Inflammatory macrophage (primary cell): ENCODE measurements around the gene RGS13.
A peak's percentile ranks its signal among the peaks of the same experiment; 100 is the strongest.

Source experiments
- DNase-seq, 2 donors: peaks; one replicate each; pipeline ENCODE4 v3.0.0-alpha.2; 2020 to 2022
- total RNA-seq, 18 experiments: gene quantifications; one replicate each; lab custom pipeline; 2026; ENCODE audit warnings: mixed read lengths in 6 of 18, inconsistent platforms in 2 of 18; lab: John Stamatoyannopoulos, UW

Gene RGS13, protein sequence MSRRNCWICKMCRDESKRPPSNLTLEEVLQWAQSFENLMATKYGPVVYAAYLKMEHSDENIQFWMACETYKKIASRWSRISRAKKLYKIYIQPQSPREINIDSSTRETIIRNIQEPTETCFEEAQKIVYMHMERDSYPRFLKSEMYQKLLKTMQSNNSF
- total RNA-seq, result 0 to 0.37 (median 0.14) reads per million in 18 experiments

DNA sequence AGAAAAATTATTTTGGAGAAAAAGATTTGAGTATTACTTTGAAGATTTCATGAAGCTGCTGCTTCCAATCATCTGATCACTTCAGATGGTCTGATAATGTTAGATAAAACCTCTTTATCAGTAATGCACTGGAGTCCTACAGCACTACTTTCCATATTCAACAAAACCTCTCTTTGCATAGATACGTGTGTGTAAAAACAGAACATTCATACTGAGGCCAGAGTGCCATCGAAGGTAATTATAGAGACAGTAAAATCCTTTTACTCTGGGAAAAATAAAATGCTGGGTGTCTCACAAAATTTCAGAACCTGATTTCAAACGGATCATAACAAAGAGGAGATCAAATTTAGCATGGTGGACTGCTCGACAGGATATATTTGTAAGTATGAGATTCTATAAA, at the start of gene RGS13:
RGS13 (plus strand) TSS at position 209 of the 400 bp plus-strand sequence. CDS start 8,188 bp downstream, outside the sequence.
- no peak for DNase-seq

DNA sequence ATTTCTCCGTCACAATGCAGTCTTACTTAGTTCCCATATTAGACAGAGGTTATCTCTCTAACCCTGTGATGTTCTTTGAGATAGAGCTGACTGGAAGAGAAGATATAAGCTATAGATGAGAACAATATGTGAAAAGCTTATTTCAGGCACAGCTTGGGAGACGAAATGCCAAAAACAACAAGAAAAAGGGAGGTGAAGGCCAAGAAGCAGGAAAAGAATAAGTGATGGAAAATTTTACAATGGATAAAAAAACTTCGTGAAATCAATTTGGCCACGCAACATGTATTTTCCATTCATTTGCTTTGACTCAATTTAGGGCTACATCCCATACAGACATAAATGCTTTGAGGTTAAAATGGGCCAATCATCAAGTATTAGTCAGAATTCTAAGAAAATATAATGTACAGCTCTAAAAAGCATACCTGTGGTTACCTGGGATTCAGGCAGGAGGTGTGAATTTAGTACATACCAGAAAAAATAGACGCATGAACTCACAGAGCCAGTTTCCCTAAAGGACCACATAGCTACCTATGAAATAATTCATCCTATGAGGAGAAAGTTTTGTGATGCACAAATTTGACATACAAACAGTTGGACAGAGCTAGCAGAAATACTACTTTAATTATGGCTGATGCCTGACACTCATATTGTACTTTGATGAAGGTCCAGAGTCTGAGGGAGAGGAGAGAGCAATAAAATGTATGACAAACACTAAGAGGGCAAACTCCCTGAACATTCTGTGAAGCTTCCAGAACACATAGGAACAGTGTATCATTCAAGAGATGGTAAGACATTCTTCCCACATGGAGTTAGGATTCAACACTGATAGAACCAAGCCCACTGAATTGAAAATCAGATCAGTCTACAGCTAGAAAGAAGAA, 48.3 kb upstream of the RGS13 start:
- no peak for DNase-seq

DNA sequence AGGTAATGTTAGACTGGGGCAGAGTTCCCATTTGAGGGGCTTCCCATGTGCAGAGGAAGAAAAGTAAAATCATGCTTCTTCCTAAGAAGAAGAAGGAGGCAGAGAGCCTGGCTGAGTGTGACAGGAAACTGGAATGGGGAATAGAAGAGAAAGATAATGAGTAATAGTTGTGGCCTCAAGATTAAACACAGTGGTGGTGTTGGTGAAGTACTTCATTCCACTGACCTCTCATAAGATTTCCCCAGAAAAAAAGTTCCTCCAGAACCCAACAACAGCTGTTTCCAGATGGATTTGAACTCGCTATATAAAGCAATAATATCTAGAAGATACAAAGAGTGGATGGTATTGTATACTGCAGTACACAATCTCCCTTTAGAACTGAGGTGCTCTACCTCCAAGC, 47.4 kb upstream of the RGS13 start:
- no peak for DNase-seq

DNA sequence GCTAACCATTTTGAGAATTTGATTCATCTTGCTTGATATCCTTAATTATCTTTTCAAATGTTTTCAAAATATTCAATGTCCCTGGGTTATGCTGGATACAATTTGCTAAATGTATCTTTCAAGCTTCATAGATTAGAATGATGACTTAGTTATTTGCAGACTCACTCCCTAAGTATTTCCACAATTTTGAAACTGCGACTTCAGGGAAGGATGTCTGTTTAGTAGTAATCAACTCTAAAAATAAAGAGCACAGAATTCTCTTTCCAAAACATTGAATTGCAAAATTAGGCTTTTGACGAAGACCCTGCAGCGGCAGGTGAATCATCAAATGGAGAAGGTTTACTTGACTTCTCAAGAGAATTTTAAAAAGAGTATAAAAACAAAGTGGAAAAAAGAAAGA, 46.1 kb upstream of the RGS13 start:
- no peak for DNase-seq

DNA sequence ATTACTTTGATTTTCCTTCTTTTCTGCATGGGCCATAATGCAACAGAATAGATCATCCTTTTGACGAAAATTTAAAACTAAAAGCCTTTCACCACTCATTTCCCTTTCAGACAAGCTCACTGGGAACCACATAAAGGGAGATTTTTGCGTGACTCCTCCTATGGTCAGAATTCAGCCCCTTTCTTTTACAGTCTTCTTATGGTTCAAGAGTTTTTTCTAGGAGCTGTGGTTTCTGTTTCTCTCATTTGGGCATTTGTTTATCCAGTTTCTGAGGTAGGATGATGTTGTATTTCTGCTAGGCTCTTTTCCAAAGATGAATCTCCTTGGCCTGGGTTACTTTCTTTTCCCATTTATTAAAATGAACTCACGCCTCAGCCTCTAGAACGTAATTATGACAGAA, 43.4 kb upstream of the RGS13 start:
- DNase-seq, result no peak

DNA sequence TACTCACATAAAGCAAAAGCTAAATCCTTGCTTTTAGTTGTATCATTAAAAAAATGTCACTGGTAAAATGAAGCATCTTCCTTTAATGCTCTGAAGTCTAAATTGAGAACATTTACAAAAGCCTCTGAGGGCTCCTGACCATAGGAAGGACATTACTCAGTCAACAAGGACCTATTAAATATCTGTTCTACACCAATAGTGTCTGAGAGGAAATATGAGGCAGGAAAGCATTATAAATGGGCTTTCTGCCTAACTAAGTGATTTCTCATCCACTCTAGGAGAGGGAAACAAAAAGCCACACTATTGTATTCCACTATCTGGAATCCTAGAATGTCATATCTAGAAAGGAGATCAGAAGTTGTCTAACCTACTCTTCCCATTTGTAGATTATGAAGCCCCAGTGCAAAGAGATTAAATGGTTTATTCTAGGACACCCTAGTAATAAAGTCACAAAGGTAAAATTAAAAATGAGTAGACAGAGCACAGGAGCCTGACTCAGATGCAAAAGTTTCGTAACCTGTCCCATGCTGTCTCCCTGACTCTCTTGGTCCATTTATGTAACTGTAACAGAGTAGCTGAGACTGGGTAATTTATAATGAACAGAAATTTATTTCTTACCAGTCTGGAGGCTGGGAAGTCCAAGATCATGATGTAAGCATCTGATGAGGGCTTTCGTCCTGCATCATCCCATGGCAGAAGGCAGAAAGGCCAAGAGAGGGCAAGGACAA, 42.8 kb upstream of the RGS13 start:
- DNase-seq, result peak; percentile 31 to 53

DNA sequence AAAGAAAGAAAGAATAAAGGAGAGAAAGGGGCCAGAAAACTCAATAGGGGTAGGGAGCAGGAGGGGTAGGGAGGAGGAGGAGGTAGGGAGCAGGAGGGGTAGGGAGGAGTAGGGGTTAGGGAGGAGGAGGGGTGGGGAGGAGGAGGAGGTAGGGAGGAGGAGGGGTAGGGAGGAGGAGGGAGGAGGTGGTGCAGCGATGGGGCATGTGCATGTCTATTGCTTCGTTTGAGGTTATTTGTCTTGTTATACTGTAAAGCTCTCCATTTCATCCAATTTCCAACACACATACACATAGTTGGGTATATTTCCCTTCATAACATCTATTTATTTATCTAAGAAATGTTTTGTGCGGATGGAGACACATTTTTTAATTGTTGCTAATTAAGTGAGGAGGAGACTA, 40.6 kb upstream of the RGS13 start:
- no peak for DNase-seq

DNA sequence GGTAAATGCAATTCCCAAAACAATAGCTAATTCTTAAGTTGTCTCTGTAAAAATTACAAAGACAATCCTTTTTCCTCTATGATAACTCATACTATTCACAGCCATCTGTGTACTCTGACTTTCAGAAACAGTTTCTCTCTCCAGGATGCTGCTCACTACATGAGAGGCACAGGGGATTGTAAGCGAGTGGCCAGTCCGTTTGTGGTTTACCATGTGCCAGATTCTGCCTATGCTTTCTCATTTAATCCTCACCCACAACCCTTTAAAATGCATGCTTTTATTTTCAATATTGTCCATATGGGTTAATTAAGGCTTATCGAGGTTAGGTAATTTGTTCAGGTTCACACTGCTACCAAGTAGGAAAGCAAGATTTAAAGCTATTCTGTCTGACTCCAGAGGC, 37.4 kb upstream of the RGS13 start:
- DNase-seq, result no peak

DNA sequence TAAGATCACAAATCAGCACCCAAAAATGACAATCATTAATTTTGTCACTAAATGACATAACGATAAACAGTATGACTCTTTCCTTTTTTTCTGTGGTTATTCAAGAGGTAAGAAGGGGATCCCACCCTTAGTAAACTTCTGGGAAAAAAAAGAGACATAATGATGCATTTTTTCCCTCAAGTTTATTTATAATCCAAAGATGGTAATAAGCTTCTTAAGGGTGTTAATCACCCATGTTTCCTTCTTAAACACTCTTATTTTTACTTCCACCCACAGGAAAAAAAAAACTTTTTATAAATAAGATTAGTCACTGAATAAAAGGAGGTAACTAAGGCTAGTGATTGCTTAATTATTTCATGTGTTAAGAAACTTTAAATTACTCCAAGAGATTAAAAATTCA, 35.7 kb upstream of the RGS13 start:
- DNase-seq, result peak in 1 of 2 donors; percentile 38

DNA sequence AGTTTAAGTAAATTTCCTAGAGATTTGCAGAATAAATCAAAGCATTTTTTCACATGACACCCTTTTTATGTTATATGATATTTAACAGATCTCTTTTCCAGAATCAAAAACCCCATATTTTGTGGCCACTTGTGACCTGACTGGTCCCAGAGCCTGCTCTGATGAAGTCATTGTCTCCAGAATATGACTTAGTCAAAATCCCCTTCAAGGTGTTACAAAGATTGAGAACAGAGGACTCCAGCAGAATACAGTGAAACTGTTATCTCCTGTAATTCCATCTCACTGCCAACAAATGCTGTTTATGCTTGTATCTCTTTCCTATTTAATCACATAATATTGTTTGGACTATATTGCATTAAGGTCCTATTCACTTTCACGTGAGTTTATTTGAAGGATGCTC, 34.8 kb upstream of the RGS13 start:
- DNase-seq, result no peak

DNA sequence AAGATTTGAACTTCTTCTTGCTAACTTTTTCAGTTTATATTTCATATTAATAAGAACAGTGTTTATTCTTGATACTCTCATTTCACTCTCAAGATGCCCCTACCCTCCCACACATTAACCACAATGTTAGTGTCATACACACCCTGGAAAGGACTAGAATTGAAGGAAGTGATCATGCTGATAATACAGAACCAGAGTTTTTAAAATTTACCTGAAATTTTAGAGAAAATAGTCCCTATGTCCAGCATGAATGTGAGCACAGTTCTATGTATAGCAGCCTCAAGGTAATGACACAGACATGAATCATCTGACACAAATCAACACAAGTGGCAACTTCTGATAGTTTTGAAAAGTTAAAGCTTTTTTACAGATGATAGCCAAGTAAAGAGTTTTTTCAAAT, 34.4 kb upstream of the RGS13 start:
- peak; percentile 35 to 55 for DNase-seq

DNA sequence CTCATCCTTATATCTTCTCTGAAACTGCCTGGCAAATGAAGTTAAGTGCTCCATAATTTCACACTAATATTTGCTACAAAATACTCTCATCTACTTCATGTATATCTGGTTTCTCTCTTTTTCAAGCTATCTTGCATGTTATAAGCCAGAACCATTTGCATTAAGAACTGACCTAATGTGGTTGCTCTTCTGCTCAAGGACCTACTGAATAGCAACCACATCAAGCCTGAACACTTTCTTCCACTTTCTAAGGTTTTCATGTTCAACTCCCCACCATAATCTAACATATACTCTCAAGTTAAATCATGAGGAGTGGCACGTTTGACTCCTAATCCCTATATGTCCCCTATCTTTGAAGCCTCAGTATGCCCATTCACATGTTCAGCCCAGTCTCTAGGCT, 33.2 kb upstream of the RGS13 start:
- DNase-seq, result no peak

DNA sequence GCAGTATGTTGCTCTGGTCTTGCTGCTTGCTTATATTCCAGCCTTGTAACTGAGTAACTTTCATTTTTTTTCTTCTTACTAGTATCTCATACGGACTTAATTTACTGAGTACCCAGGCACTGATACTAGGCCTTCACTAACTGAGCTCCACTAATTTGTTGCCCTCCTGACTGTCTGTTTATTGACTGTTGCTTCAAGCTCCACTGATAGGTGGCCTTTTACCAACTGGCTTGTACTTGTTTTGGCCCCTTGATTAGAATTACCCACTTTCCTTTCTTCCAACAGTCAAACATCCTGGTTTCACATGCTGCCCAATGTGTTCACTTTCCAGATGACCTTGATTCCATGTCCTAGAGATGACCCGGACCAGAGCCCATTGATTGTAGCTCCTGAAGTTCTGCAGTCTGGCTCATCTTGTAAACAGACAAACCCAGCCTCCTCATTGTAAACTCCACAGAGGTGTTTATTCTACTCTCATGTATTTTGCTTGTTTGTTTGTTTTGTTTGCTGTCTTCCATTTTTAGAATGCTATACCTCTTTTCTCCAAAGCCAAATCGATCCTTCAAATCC, 32.6 kb upstream of the RGS13 start:
- no peak for DNase-seq

DNA sequence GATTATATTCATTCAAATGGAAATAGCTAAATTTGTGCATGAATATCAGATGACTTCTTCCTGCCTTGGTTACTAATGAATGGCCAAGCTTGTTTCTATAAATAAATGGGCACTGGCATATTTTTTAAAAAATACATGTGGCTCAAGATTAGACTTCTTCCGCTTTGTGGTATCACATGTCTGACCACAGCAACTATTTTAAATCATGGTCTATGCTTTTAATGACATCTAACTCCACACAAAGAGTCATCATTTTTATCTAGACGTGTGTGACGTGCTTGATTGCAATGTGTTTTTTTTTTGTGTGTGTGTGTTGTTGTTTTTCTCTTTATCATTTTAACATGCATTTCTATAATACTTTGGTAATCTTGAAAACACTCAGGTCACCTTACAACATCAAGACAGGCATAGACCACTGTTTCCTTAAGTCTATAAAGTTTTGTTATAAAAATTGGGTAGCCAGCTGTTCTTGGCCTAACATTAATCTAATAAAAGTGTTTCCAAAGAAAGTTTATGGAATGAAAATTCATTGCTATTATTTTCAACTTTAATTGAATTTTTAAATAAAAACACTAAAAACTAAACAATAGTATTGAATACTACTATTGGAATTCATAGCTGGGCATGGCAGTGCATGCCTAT, 30.8 kb upstream of the RGS13 start:
- DNase-seq, result peak; percentile 75 to 88

DNA sequence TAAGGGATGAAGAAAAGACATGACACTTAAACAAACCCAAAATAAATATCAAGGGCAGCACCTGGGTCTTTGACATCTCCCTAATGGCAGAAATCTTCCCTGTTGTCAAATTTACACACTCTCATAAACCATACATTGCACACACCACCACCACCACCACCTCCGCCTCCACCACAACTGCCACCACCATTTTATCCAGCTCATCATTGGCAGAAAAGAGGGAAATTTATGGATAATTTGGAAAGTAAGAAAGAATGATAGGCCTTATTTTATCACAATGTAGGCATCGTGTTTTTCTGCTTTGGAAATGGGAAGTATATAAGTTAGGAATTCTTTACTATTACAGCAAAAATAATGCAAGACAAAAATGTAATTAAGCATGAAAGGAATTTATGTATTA, 27.3 kb upstream of the RGS13 start:
- no peak for DNase-seq

DNA sequence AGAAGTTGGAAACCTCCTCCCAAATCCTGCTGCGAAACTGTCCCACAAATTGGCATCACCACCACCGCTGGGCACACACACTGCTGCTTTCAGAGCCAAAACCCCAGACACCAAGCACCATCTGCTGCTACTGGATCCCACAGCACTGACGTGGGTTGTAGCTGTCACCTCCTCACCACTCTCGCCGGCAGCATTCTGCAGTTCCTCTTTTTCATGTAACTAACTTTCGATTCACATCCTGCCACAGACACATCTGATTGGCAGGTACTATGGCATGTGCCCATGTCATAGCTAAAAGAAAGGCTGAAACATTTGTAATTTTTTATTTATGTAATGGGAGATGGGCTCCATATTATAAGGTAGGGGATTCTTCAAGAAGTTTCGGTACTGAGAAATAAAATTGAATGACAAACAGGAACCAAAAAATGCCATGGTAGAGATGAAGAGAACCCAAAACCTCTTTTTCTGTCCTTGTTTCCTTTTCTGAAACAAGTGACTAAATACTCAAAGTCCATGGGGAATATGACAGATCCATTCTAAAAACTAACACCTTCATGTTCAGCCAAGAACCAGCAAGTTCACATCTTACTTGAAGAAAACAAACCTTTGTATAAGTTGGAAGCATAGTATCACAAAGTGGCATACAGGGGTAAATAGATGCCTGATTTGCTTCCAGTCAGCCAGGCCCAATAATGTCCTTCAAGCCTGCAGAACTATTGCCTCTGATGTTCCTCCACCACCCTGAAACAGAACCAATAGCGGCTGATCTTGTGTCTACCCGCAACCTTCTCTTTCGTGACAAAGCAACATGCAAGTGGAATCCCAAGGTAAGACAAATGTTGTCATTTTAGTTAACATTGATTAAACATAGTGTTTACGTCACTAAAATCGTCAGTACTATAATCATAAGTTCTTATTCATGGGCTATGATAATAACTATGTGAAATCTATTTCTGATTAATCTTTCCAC, 26.6 kb upstream of the RGS13 start:
- DNase-seq, result peak; percentile 88 to 90

DNA sequence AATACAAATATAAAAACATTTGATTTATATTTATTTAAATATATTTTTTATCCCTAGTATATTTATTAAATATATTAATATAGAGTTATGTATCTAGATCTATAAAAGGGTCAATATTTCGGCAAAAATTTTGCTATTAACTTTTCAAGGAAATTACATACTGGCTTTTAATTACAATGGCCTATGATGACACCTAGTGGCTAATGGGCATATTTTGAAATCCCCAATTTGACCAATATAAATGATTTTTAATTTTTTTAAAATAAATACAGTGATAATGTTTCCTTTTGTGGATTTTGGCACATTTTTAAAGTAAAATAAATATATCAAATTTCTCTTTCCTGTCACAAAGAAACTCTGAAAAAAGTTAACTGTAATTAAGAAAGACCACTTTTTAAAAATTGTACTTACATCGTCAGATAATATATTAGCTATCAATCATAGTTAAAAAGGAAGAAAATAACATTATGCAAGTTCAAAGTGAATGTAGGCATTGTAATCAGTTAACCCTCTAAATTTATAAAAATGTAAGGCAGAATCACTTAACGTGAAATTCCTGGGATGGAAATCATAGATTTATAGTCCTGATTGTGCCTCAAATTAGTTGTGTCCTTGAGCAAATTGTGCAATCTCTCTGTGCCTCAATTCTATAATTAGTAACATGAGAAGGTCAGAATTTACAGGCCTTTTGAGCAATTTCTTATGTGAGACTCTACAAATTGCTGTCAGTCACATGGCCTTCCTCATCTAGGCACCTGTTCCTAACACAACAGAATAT, 25.6 kb upstream of the RGS13 start:
- peak; percentile 41 to 53 for DNase-seq

DNA sequence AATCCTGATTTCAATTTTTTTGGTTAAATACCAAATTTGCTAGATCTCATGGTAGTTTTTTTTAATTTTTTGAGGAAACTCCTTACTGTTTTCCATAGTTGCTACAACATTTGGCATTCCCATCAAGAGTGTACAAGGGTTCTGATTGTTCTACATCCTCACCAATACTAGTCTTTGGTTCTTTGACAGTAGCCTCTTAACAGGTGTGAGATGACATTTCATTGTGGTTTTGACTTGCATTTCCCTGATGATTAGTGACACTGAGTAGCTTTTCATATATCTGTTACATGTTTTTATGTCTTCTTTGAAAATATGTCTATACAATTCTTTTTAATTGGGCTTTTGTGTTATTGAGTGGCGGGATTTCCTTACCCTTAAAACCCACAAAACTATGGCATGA, 20.9 kb upstream of the RGS13 start:
- no peak for DNase-seq

DNA sequence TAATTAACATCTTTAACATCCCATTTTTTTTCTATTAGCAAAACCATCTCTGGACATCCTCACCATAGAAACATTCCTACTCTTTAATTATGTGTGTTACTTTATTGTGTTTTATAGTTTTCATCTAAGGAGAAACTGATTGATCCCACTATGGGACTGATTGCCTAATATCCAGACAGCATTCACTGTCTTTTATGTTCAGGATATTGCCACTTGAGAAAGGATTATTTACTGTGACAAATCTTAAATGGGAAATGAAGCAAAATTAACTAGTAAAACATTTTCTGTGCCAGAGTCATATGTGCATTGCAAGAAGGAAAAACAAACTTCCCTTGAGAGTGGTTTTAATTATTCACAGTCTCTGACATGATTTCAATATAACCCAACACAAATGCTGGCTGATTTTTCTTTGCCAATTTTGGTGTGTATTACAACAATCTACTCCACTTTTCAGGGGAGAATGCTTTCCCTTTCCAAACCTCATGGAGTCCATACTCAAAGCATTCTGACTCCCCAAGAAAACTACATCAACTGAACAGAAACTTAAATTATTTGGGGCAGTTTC, 15.8 kb upstream of the RGS13 start:
- DNase-seq, result no peak
